HCT116 (cell line): Measurements from ENCODE around the gene TWF2. TPM values are rescaled to one million over a fixed set of nuclear protein-coding genes. Genes with fewer than 3 reads are reported as not detected.

Source experiments
- ATAC-seq: fragments of 200-7000 bp; cut with Tn5 transposase; 2 replicates; pipeline ENCODE4 v1.9.1; 2020; ENCODE audit warnings: mild to moderate bottlenecking, moderate library complexity
- BruUV-seq: library from RNA; stranded (reverse); fragments of 400-500 nt; replicated peaks from 2 replicates; lab custom pipeline; 2021; lab: Mats Ljungman, UMichigan
- CTCF ChIA-PET: fragments of 300-600 bp; sonication (Branson Sonifier 250); formaldehyde crosslinking; loops from one replicate; lab custom pipeline; 2021; ENCODE audit warnings: antibody characterized with exemption; lab: Charles Lee
- POLR2A ChIA-PET: fragments of 300-600, 350-600 bp; sonication (Branson Sonifier 250); formaldehyde crosslinking; loops from one replicate; lab custom pipeline; 2021; ENCODE audit warnings: antibody characterized with exemption; lab: Charles Lee
- RAD21 ChIA-PET, 2 experiments: fragments of 300-600 bp; sonication (Branson Sonifier 250); formaldehyde crosslinking; loops; one replicate each; lab custom pipeline; 2023; ENCODE audit warnings: low total read pairs in 2 of 2; ENCODE audit not compliant: uncharacterized antibody in 2 of 2, unreplicated experiment in 2 of 2, low non-redundant PET in 1 of 2; lab: Charles Lee
- DNase-seq: peaks from one replicate; pipeline ENCODE4 v3.0.0-alpha.2; 2010; ENCODE audit warnings: low read depth, low spot score
- H2AFZ ChIP-seq: fragments of 200-600 bp; shearing (Covaris generic), sonication (generic); 2 replicates; pipeline ENCODE4 v1.6.1; 2017; ENCODE audit warnings: low read depth, mixed run types, mixed read lengths, antibody characterized with exemption, low read length; ENCODE audit not compliant: poor library complexity, severe bottlenecking
- H3K27ac ChIP-seq: 2 replicates; pipeline ENCODE4 v1.5.1; 2012; ENCODE audit warnings: low read depth, low read length
- H3K27me3 ChIP-seq: fragments of 200-600 bp; sonication (generic); 2 replicates; pipeline ENCODE4 v1.6.1; 2016; ENCODE audit warnings: mixed run types, low read length, mixed read lengths; ENCODE audit not compliant: insufficient read depth
- H3K36me3 ChIP-seq, 2 experiments: fragments of 200-500 bp in 1 of 2; fragments of 200-600 bp in 1 of 2; sonication (Bioruptor generic) in 1 of 2; sonication (generic) in 1 of 2; 2 replicates each; pipeline versions ENCODE4 v1.5.1 to v1.6.1; 2014 to 2016; ENCODE audit warnings: low read length in 2 of 2, inconsistent platforms in 1 of 2, mixed read lengths in 1 of 2, mixed run types in 1 of 2; ENCODE audit not compliant: insufficient read depth in 2 of 2, control insufficient read depth in 1 of 2
- H3K4me1 ChIP-seq, 2 experiments: fragments of 200-600 bp in 1 of 2; sonication (generic) in 1 of 2; 2 replicates each; pipeline versions ENCODE4 v1.5.1 to v1.6.1; 2012 to 2017; ENCODE audit warnings: low read length in 2 of 2, inconsistent platforms in 1 of 2, mild to moderate bottlenecking in 1 of 2, mixed read lengths in 1 of 2, mixed run types in 1 of 2, moderate library complexity in 1 of 2; ENCODE audit not compliant: insufficient read depth in 2 of 2, control insufficient read depth in 1 of 2
- H3K4me2 ChIP-seq: fragments of 200-600 bp; sonication (generic); 2 replicates; pipeline ENCODE4 v1.6.1; 2017; ENCODE audit warnings: mixed run types, low read length, mixed read lengths
- H3K4me3 ChIP-seq, 2 experiments: fragments of 200-600 bp in 1 of 2; sonication (generic) in 1 of 2; replicated peaks in 1 of 2; 2 replicates each; pipeline ENCODE4 v1.5.1; 2011 to 2016; ENCODE audit warnings: low read length in 2 of 2, control low read depth in 1 of 2, low read depth in 1 of 2, mild to moderate bottlenecking in 1 of 2, mixed read lengths in 1 of 2, mixed run types in 1 of 2
- H3K79me2 ChIP-seq: fragments of 200-600 bp; sonication (generic); 2 replicates; pipeline ENCODE4 v1.6.1; 2017; ENCODE audit warnings: mild to moderate bottlenecking, mixed run types, low read length, moderate library complexity, mixed read lengths; ENCODE audit not compliant: insufficient read depth
- H3K9ac ChIP-seq: fragments of 200-600 bp; sonication (generic); 2 replicates; pipeline ENCODE4 v1.6.1; 2016; ENCODE audit warnings: low read length, mixed read lengths
- H3K9me2 ChIP-seq: fragments of 200-600 bp; sonication (generic), shearing (Covaris generic); 2 replicates; pipeline ENCODE4 v1.6.1; 2017; ENCODE audit warnings: mixed run types, mild to moderate bottlenecking, moderate library complexity; ENCODE audit not compliant: insufficient read depth
- H3K9me3 ChIP-seq, 2 experiments: fragments of 200-500 bp in 1 of 2; fragments of 200-600 bp in 1 of 2; sonication (Bioruptor generic) in 1 of 2; sonication (generic) in 1 of 2; 2 replicates each; pipeline ENCODE4 v1.6.1; 2014 to 2017; ENCODE audit warnings: low read length in 2 of 2, mixed read lengths in 2 of 2, inconsistent platforms in 1 of 2, low read depth in 1 of 2, mild to moderate bottlenecking in 1 of 2, mixed run types in 1 of 2, moderate library complexity in 1 of 2; ENCODE audit not compliant: control insufficient read depth in 1 of 2, insufficient read depth in 1 of 2
- H4K20me1 ChIP-seq: fragments of 200-600 bp; sonication (generic), shearing (Covaris generic); 2 replicates; pipeline ENCODE4 v1.6.1; 2017; ENCODE audit warnings: mixed run types, mild to moderate bottlenecking, moderate library complexity; ENCODE audit not compliant: insufficient read depth
- CBX3 ChIP-seq: IDR thresholded peaks from 2 replicates; pipeline ENCODE4 v1.6.1; 2012; ENCODE audit warnings: low read depth
- CEBPB ChIP-seq: IDR thresholded peaks from 2 replicates; pipeline ENCODE4 v1.6.1; 2012; ENCODE audit warnings: low read depth
- EGR1 ChIP-seq: IDR thresholded peaks from 2 replicates; pipeline ENCODE4 v1.6.1; 2012; ENCODE audit warnings: low read depth
- EZH2 ChIP-seq: fragments of 200-600 bp; sonication (generic); IDR thresholded peaks from 2 replicates; pipeline ENCODE4 v1.6.1; 2017; ENCODE audit warnings: antibody characterized with exemption, mixed run types
- EZH2phosphoT487 ChIP-seq: fragments of 200-600 bp; IDR thresholded peaks from 2 replicates; pipeline ENCODE4 v1.6.1; 2018; ENCODE audit warnings: antibody characterized with exemption, borderline replicate concordance
- FOSL1 ChIP-seq: IDR thresholded peaks from 2 replicates; pipeline ENCODE4 v1.6.1; 2012; ENCODE audit warnings: low read depth
- JUND ChIP-seq: IDR thresholded peaks from 2 replicates; pipeline ENCODE4 v1.6.1; 2012
- POLR2A ChIP-seq: IDR thresholded peaks from 2 replicates; pipeline ENCODE4 v1.7.0; 2011; ENCODE audit warnings: borderline replicate concordance; ENCODE audit not compliant: insufficient read depth, insufficient read length; ENCODE audit errors: extremely low read depth
- POLR2AphosphoS5 ChIP-seq: IDR thresholded peaks from 2 replicates; pipeline ENCODE4 v1.6.1; 2011; ENCODE audit warnings: mild to moderate bottlenecking, low read depth, low read length, moderate library complexity
- REST ChIP-seq: IDR thresholded peaks from 2 replicates; pipeline ENCODE4 v1.6.1; 2012; ENCODE audit warnings: low read depth
- SIN3A ChIP-seq: IDR thresholded peaks from 2 replicates; pipeline ENCODE4 v1.6.1; 2012; ENCODE audit warnings: low read depth
- SRF ChIP-seq: IDR thresholded peaks from 2 replicates; pipeline ENCODE4 v1.6.1; 2012; ENCODE audit warnings: low read depth
- TCF7L2 ChIP-seq: IDR thresholded peaks from 2 replicates; pipeline ENCODE4 v1.7.0; 2011; ENCODE audit warnings: borderline replicate concordance, inconsistent platforms; ENCODE audit not compliant: insufficient read depth, insufficient read length; ENCODE audit errors: extremely low read depth
- YY1 ChIP-seq: IDR thresholded peaks from 2 replicates; pipeline ENCODE4 v1.6.1; 2011; ENCODE audit warnings: low read length, low read depth, moderate library complexity, mild to moderate bottlenecking; ENCODE audit not compliant: insufficient replicate concordance; ENCODE audit errors: extremely low read depth
- ZFX ChIP-seq: fragments of 450-650 bp; IDR thresholded peaks from 2 replicates; pipeline ENCODE4 v1.6.1; 2017
- ZNF274 ChIP-seq: fragments of 200-500 bp; sonication (Bioruptor generic); IDR thresholded peaks from 2 replicates; pipeline ENCODE4 v1.6.1; 2014; ENCODE audit warnings: mild to moderate bottlenecking, low read depth, low read length, inconsistent platforms
- intact Hi-C: fragments of 100-400 bp; cut with micrococcal nuclease; formaldehyde crosslinking; loops from 2 replicates; pipeline ENCODE4 v1.10.0; 2022
- total RNA-seq: library from RNA; stranded (reverse); gene quantifications from one replicate; pipeline ENCODE4 v1.2.1, GENCODE V29; 2021; ENCODE audit not compliant: unreplicated experiment
- TF ChIP-seq, protein P1 (sequence below): IDR thresholded peaks from 2 replicates; pipeline ENCODE4 v1.6.1; 2012
- TF ChIP-seq, protein P2 (sequence below), 3 experiments: fragments of 200-600 bp in 1 of 3; sonication (generic) in 1 of 3; IDR thresholded peaks in 2 of 3; conservative IDR thresholded peaks in 1 of 3; 2 replicates each; pipeline ENCODE4 v1.5.1; 2012 to 2017; ENCODE audit warnings: low read depth in 2 of 3, low read length in 2 of 3, antibody characterized with exemption in 1 of 3, borderline replicate concordance in 1 of 3, control low read depth in 1 of 3, mild to moderate bottlenecking in 1 of 3, mixed read lengths in 1 of 3, mixed run types in 1 of 3, moderate library complexity in 1 of 3; ENCODE audit not compliant: insufficient read depth in 1 of 3
- TF ChIP-seq, protein P3 (sequence below): IDR thresholded peaks from 2 replicates; pipeline ENCODE4 v1.6.1; 2011; ENCODE audit warnings: mild to moderate bottlenecking, low read length, moderate library complexity; ENCODE audit not compliant: insufficient replicate concordance; ENCODE audit errors: extremely low read depth
- TF ChIP-seq, protein P4 (sequence below): IDR thresholded peaks from 2 replicates; pipeline ENCODE4 v1.6.1; 2012

TWF2 gene
- total RNA-seq, 1 experiment from 2014 or later, result 100 TPM

- no TSS peak for BruUV-seq
- no peaks in the 10 kb centered on the region for H3K36me3 ChIP-seq
- H3K4me1 ChIP-seq, result no peaks in the 10 kb centered on the region
- H3K27ac ChIP-seq, result no peak overlapping the region
- intact Hi-C loops, result no loop called here
- TF ChIP-seq, protein P1, sequence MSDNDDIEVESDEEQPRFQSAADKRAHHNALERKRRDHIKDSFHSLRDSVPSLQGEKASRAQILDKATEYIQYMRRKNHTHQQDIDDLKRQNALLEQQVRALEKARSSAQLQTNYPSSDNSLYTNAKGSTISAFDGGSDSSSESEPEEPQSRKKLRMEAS, result no peak
- TF ChIP-seq TCF7L2 (no peak), CEBPB (no peak), EZH2phosphoT487 (no peak), ZFX (no peak), POLR2AphosphoS5 (no peak), ZNF274 (no peak), JUND (no peak), SIN3A (no peak), EGR1 (no peak), POLR2A (no peak), CBX3 (no peak), SRF (no peak), REST (no peak), YY1 (no peak), EZH2 (no peak), FOSL1 (no peak)
- TF ChIP-seq, protein P2, sequence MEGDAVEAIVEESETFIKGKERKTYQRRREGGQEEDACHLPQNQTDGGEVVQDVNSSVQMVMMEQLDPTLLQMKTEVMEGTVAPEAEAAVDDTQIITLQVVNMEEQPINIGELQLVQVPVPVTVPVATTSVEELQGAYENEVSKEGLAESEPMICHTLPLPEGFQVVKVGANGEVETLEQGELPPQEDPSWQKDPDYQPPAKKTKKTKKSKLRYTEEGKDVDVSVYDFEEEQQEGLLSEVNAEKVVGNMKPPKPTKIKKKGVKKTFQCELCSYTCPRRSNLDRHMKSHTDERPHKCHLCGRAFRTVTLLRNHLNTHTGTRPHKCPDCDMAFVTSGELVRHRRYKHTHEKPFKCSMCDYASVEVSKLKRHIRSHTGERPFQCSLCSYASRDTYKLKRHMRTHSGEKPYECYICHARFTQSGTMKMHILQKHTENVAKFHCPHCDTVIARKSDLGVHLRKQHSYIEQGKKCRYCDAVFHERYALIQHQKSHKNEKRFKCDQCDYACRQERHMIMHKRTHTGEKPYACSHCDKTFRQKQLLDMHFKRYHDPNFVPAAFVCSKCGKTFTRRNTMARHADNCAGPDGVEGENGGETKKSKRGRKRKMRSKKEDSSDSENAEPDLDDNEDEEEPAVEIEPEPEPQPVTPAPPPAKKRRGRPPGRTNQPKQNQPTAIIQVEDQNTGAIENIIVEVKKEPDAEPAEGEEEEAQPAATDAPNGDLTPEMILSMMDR (IDR thresholded peaks at IDR 0.05 in 2 of 3, conservative IDR thresholded peaks at IDR 0.05 in 1 of 3; ENCODE audit: borderline replicate concordance in 1 of 3, insufficient read depth in 1 of 3, low read depth in 2 of 3, low read length in 2 of 3), result no peak
- TF ChIP-seq, protein P3, sequence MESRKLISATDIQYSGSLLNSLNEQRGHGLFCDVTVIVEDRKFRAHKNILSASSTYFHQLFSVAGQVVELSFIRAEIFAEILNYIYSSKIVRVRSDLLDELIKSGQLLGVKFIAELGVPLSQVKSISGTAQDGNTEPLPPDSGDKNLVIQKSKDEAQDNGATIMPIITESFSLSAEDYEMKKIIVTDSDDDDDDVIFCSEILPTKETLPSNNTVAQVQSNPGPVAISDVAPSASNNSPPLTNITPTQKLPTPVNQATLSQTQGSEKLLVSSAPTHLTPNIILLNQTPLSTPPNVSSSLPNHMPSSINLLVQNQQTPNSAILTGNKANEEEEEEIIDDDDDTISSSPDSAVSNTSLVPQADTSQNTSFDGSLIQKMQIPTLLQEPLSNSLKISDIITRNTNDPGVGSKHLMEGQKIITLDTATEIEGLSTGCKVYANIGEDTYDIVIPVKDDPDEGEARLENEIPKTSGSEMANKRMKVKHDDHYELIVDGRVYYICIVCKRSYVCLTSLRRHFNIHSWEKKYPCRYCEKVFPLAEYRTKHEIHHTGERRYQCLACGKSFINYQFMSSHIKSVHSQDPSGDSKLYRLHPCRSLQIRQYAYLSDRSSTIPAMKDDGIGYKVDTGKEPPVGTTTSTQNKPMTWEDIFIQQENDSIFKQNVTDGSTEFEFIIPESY, result no peak
- TF ChIP-seq, protein P4, sequence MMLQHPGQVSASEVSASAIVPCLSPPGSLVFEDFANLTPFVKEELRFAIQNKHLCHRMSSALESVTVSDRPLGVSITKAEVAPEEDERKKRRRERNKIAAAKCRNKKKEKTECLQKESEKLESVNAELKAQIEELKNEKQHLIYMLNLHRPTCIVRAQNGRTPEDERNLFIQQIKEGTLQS, result no peak
- no peaks in the 10 kb centered on the region for H3K9me3 ChIP-seq
- no peaks in the 10 kb centered on the region for H3K27me3 ChIP-seq
- ChIA-PET CTCF (no interaction called here), RAD21 (no interaction called here), POLR2A (no interaction called here)
- DNase-seq, result no peak
- H3K4me2 ChIP-seq, result no peak overlapping the region
- no peak overlapping the region for H3K9ac ChIP-seq
- no peak for ATAC-seq
- no peak overlapping the region for H2AFZ ChIP-seq
- no peak overlapping the region for H3K4me3 ChIP-seq
- no peaks in the 10 kb centered on the region for H4K20me1 ChIP-seq
- H3K9me2 ChIP-seq, result no peaks in the 10 kb centered on the region
- no peaks in the 10 kb centered on the region for H3K79me2 ChIP-seq
Observed at GRCh38 chr3:52185311-52185710, 53.6 kb downstream of the TWF2 start.
